ENCODE results near the gene FTSJ3.

The FTSJ3 gene

GRCh38 chr17:63780928-63781327 is 46.5 kb downstream of the FTSJ3 start:
- TF ChIP-seq CSRNP3 (CRISPR knock-in tag; IDR thresholded peaks at IDR 0.05): no peak
- no peak for TF ChIP-seq OSR1 (CRISPR knock-in tag; IDR thresholded peaks at IDR 0.05)
- no peak for TF ChIP-seq ZC3H10 (CRISPR knock-in tag; IDR thresholded peaks at IDR 0.05)
- no peak for TF ChIP-seq POU6F1 (CRISPR knock-in tag; IDR thresholded peaks at IDR 0.05; ENCODE audit: borderline replicate concordance, low read depth)
- no peak for TF ChIP-seq ZNF565 (CRISPR knock-in tag; conservative IDR thresholded peaks at IDR 0.05; ENCODE audit: low read depth)
- TF ChIP-seq PATZ1 (CRISPR knock-in tag; IDR thresholded peaks at IDR 0.05; ENCODE audit: borderline replicate concordance): no peak
- TF ChIP-seq ESRRG (CRISPR knock-in tag; IDR thresholded peaks at IDR 0.05): no peak
- TF ChIP-seq PPARA (CRISPR knock-in tag; IDR thresholded peaks at IDR 0.05; ENCODE audit: borderline replicate concordance): no peak
- TF ChIP-seq ZFP30 (CRISPR knock-in tag; IDR thresholded peaks at IDR 0.05): no peak
- no peak for TF ChIP-seq ZFP3 (CRISPR knock-in tag; IDR thresholded peaks at IDR 0.05)
- no peak for TF ChIP-seq RARB (CRISPR knock-in tag; IDR thresholded peaks at IDR 0.05)
- no peak for TF ChIP-seq CSDC2 (CRISPR knock-in tag; IDR thresholded peaks at IDR 0.05)
- no peak for ATAC-seq

- TF ChIP-seq ZNF70 (CRISPR knock-in tag; IDR thresholded peaks at IDR 0.05): no peak
- TF ChIP-seq ZC3H10 (CRISPR knock-in tag; IDR thresholded peaks at IDR 0.05): no peak
- no peak for TF ChIP-seq CSDC2 (CRISPR knock-in tag; IDR thresholded peaks at IDR 0.05)
- no peak for TF ChIP-seq OSR1 (CRISPR knock-in tag; IDR thresholded peaks at IDR 0.05)
- no peak for TF ChIP-seq ZNF565 (CRISPR knock-in tag; conservative IDR thresholded peaks at IDR 0.05; ENCODE audit: low read depth)
- TF ChIP-seq SNAI2 (CRISPR knock-in tag; IDR thresholded peaks at IDR 0.05): no peak
- no peak for TF ChIP-seq RARB (CRISPR knock-in tag; IDR thresholded peaks at IDR 0.05)
- no peak for TF ChIP-seq ARNTL (CRISPR knock-in tag; IDR thresholded peaks at IDR 0.05; ENCODE audit: borderline replicate concordance, low read depth)
- TF ChIP-seq ZFP30 (CRISPR knock-in tag; IDR thresholded peaks at IDR 0.05): no peak
- no peak for TF ChIP-seq GLIS3 (CRISPR knock-in tag; IDR thresholded peaks at IDR 0.05)
- TF ChIP-seq TOX (CRISPR knock-in tag; IDR thresholded peaks at IDR 0.05; ENCODE audit: borderline replicate concordance): no peak
- peak; percentile 42 for ATAC-seq
Measured at GRCh38 chr17:63780507-63780906, 47.0 kb downstream of the FTSJ3 start.

GRCh38 chr17:63775420-63775819 is 52.0 kb downstream of the FTSJ3 start:
- ATAC-seq: no peak
- TF ChIP-seq PPARA (CRISPR knock-in tag; IDR thresholded peaks at IDR 0.05; ENCODE audit: borderline replicate concordance): no peak
- no peak for TF ChIP-seq CSRNP3 (CRISPR knock-in tag; IDR thresholded peaks at IDR 0.05)
- no peak for TF ChIP-seq ESRRG (CRISPR knock-in tag; IDR thresholded peaks at IDR 0.05)
- TF ChIP-seq CREB5 (CRISPR knock-in tag; IDR thresholded peaks at IDR 0.05; ENCODE audit: low read depth): no peak
- no peak for TF ChIP-seq POU6F1 (CRISPR knock-in tag; IDR thresholded peaks at IDR 0.05; ENCODE audit: borderline replicate concordance, low read depth)
- TF ChIP-seq ZNF8 (CRISPR knock-in tag; IDR thresholded peaks at IDR 0.05): no peak
- TF ChIP-seq ZC3H10 (CRISPR knock-in tag; IDR thresholded peaks at IDR 0.05): no peak
- no peak for TF ChIP-seq ZFP3 (CRISPR knock-in tag; IDR thresholded peaks at IDR 0.05)
- no peak for TF ChIP-seq ZNF565 (CRISPR knock-in tag; conservative IDR thresholded peaks at IDR 0.05; ENCODE audit: low read depth)
- TF ChIP-seq RARB (CRISPR knock-in tag; IDR thresholded peaks at IDR 0.05): no peak
- no peak for TF ChIP-seq CSDC2 (CRISPR knock-in tag; IDR thresholded peaks at IDR 0.05)
- no peak for TF ChIP-seq TSHZ2 (CRISPR knock-in tag; IDR thresholded peaks at IDR 0.05)
- no peak for TF ChIP-seq BACH2 (CRISPR knock-in tag; IDR thresholded peaks at IDR 0.05; ENCODE audit: borderline replicate concordance)
- no peak for TF ChIP-seq TOX (CRISPR knock-in tag; IDR thresholded peaks at IDR 0.05; ENCODE audit: borderline replicate concordance)
- no peak for TF ChIP-seq TCF4 (CRISPR knock-in tag; IDR thresholded peaks at IDR 0.05; ENCODE audit: borderline replicate concordance)
- TF ChIP-seq PATZ1 (CRISPR knock-in tag; IDR thresholded peaks at IDR 0.05; ENCODE audit: borderline replicate concordance): no peak
- no peak for TF ChIP-seq OSR1 (CRISPR knock-in tag; IDR thresholded peaks at IDR 0.05)

Measured in SK-N-SH treated with all-trans-retinoic acid at 6 μM for 48 hours (cell line).